ENCODE data around the gene DOP1B. TPM values are rescaled to one million over a fixed set of nuclear protein-coding genes. Genes with fewer than 3 reads are reported as not detected.

DOP1B gene
- total RNA-seq, 1 donor, result 16.3 TPM

DNA sequence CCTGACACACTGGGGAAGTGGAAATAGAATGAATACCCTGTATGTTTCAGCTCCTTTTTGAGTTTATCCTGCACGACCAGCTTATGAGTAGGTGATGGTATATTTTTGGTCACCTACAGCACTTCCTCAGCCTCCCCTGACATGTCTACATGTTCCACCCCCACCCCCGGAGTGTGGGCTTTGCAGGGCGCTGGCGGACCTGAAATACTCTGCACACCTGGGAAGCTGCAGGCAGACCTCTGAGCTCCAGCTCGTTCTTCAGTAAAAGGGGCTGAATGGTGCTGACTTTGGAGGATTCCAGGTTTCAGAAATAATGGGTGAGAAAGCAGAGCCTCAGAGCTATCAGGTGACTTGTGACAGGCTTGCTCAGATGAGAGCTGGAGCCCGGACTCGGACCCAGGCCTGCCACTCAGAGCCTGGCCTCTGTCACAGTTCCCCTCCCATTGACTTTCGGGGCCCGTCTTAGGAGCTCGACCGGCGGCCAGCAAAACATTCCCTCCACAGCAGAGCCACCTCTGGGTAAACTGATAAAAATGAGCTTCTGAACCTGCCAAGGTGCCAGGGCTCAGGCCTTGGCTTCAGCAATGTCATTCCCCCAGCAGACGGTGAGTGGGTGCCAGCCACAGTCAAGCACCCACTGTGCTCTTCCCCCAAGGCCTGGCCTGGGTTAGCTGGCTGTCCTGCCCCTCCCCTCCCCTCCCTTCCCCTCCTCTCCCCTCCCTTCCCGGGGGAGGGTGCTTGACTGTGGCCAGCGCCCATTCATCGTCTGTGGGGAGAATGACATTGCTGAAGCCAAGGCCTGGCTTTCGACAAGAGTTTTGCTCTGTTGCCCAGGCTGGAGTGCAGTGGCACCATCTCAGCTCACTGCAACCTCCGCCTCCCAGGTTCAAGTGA lies 30.1 kb downstream of the DOP1B start:
- H3K79me2 ChIP-seq (ENCODE audit: insufficient read depth, low read length), result no peaks in the 10 kb centered on the region
- TF ChIP-seq, protein P1, sequence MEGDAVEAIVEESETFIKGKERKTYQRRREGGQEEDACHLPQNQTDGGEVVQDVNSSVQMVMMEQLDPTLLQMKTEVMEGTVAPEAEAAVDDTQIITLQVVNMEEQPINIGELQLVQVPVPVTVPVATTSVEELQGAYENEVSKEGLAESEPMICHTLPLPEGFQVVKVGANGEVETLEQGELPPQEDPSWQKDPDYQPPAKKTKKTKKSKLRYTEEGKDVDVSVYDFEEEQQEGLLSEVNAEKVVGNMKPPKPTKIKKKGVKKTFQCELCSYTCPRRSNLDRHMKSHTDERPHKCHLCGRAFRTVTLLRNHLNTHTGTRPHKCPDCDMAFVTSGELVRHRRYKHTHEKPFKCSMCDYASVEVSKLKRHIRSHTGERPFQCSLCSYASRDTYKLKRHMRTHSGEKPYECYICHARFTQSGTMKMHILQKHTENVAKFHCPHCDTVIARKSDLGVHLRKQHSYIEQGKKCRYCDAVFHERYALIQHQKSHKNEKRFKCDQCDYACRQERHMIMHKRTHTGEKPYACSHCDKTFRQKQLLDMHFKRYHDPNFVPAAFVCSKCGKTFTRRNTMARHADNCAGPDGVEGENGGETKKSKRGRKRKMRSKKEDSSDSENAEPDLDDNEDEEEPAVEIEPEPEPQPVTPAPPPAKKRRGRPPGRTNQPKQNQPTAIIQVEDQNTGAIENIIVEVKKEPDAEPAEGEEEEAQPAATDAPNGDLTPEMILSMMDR (IDR thresholded peaks at IDR 0.05; ENCODE audit: extremely low read depth, low read depth, low read length), result no peak
- no peaks in the 10 kb centered on the region for H3K27me3 ChIP-seq (ENCODE audit: insufficient read depth, low read length)
- H3K4me3 ChIP-seq (ENCODE audit: insufficient read depth, low read length), result no peak overlapping the region
- H3K4me2 ChIP-seq (ENCODE audit: insufficient read depth, low read length), result no peak overlapping the region
- no peak overlapping the region for H3K27ac ChIP-seq (ENCODE audit: low read depth, low read length)
- no peaks in the 10 kb centered on the region for H3K9me3 ChIP-seq (ENCODE audit: low read depth, low read length)
- H3K4me1 ChIP-seq (ENCODE audit: insufficient read depth, low read length), result peaks cover 5% of the 10 kb centered on the region
- DNase-seq (ENCODE audit: insufficient read length, low spot score, missing footprints), result no peak
- no peak overlapping the region for H2AFZ ChIP-seq (ENCODE audit: low read length)
- H4K20me1 ChIP-seq (ENCODE audit: insufficient read depth, low read length), result peaks cover 8% of the 10 kb centered on the region
- H3K36me3 ChIP-seq (ENCODE audit: insufficient read depth, low read length), result peaks cover 13% of the 10 kb centered on the region

DNA sequence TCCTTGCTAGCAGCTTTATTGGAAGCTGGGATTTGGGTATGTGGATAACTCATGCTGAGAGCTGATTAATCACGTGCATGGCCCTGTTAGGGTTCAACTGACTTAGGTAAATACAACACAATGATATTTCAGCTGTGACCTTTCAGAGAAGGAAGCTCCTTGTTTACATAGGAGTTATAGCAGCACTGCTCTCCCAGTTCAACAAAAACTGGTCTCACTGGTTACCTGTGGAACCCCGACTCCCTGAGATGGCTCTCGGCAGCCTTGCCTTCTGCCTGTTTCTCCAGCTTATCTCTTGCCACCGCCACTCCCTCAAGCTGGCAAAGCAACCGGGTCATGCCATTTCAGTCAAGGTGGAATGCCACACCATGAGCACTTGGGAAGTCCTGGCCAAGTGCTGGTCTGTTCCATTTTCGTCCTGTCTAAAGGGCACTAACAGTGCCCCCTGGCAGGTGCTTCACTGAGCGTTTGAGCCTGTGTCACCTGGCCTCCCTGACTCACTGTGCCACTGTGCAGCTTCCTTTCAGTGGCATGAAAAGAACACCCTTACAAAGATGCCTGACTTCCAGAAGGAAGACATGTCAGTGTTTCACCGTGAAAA lies 31.6 kb downstream of the DOP1B start:
- H3K27ac ChIP-seq (ENCODE audit: low read depth, low read length), result no peak overlapping the region
- no peaks in the 10 kb centered on the region for H3K79me2 ChIP-seq (ENCODE audit: insufficient read depth, low read length)

DNA sequence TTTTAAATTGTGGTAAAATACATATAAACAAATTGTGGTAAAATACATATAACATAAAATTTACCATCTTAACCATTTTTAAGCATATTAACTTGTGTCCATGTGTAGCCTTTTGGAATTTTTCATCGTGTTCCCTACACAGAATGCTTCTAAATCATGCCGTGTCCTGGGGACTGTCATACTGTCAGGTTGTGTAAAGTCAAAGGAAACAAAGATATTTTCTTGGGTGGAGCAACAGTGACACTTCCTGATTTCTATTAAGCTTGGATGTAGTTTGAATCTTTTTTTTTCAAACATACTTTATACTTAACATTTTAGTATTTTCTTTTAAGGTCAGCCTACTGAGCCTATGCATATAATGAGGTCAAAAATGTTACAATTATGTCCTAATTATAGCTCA lies 32.3 kb downstream of the DOP1B start:
- Histone ChIP-seq H3K4me1 (ENCODE audit: insufficient read depth, low read length) (peaks cover 2% of the 10 kb centered on the region), H3K9me3 (ENCODE audit: low read depth, low read length) (no peaks in the 10 kb centered on the region), H3K27me3 (ENCODE audit: insufficient read depth, low read length) (no peaks in the 10 kb centered on the region), H4K20me1 (ENCODE audit: insufficient read depth, low read length) (peaks cover 5% of the 10 kb centered on the region), H3K4me3 (ENCODE audit: insufficient read depth, low read length) (no peak overlapping the region), H3K36me3 (ENCODE audit: insufficient read depth, low read length) (peaks cover 13% of the 10 kb centered on the region), H2AFZ (ENCODE audit: low read length) (no peak overlapping the region), H3K4me2 (ENCODE audit: insufficient read depth, low read length) (no peak overlapping the region), H3K27ac (ENCODE audit: low read depth, low read length) (no peak overlapping the region), H3K79me2 (ENCODE audit: insufficient read depth, low read length) (no peaks in the 10 kb centered on the region)
- TF ChIP-seq, protein P1 (IDR thresholded peaks at IDR 0.05; ENCODE audit: extremely low read depth, low read depth, low read length), result no peak
- no peak for DNase-seq (ENCODE audit: insufficient read length, low spot score, missing footprints)

More for the DNA sequence above, 31.6 kb downstream of the DOP1B start:
- TF ChIP-seq, protein P1 (IDR thresholded peaks at IDR 0.05; ENCODE audit: extremely low read depth, low read depth, low read length), result no peak
- no peak overlapping the region for H3K4me2 ChIP-seq (ENCODE audit: insufficient read depth, low read length)
- no peak overlapping the region for H2AFZ ChIP-seq (ENCODE audit: low read length)
- H3K36me3 ChIP-seq (ENCODE audit: insufficient read depth, low read length), result peaks cover 13% of the 10 kb centered on the region
- H4K20me1 ChIP-seq (ENCODE audit: insufficient read depth, low read length), result peaks cover 8% of the 10 kb centered on the region
- no peak overlapping the region for H3K4me3 ChIP-seq (ENCODE audit: insufficient read depth, low read length)
- DNase-seq (ENCODE audit: insufficient read length, low spot score, missing footprints), result no peak
- H3K4me1 ChIP-seq (ENCODE audit: insufficient read depth, low read length), result peaks cover 5% of the 10 kb centered on the region
- no peaks in the 10 kb centered on the region for H3K9me3 ChIP-seq (ENCODE audit: low read depth, low read length)
- no peaks in the 10 kb centered on the region for H3K27me3 ChIP-seq (ENCODE audit: insufficient read depth, low read length)

DNA sequence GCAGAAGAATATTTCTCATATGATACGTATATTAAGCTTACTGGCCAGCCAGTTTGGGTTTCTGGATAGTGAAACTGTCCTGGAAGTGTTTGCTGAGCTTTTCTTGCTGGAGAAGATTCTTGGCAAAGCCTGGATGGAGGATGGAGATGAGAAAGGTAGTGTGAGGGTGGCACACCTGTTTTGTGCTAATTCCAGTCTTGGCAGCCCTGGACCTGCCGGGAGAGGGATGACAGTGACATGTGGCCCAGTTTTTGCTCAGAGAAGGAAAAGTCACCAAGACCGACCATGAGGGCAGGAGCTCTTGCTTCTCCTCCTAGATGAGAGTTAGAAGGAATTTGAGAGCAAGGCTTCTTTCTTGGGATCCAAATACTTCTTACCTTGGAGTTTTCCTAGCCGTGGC lies 34.1 kb downstream of the DOP1B start:
- peaks cover 2% of the 10 kb centered on the region for H3K4me1 ChIP-seq (ENCODE audit: insufficient read depth, low read length)
- H3K4me2 ChIP-seq (ENCODE audit: insufficient read depth, low read length), result no peak overlapping the region
- no peak overlapping the region for H3K27ac ChIP-seq (ENCODE audit: low read depth, low read length)
- no peak for DNase-seq (ENCODE audit: insufficient read length, low spot score, missing footprints)
- no peaks in the 10 kb centered on the region for H3K9me3 ChIP-seq (ENCODE audit: low read depth, low read length)
- no peaks in the 10 kb centered on the region for H3K27me3 ChIP-seq (ENCODE audit: insufficient read depth, low read length)
- peaks cover 5% of the 10 kb centered on the region for H4K20me1 ChIP-seq (ENCODE audit: insufficient read depth, low read length)
- no peaks in the 10 kb centered on the region for H3K79me2 ChIP-seq (ENCODE audit: insufficient read depth, low read length)
- no peak overlapping the region for H2AFZ ChIP-seq (ENCODE audit: low read length)
- TF ChIP-seq, protein P1 (IDR thresholded peaks at IDR 0.05; ENCODE audit: extremely low read depth, low read depth, low read length), result no peak
- peaks cover 6% of the 10 kb centered on the region for H3K36me3 ChIP-seq (ENCODE audit: insufficient read depth, low read length)
- no peak overlapping the region for H3K4me3 ChIP-seq (ENCODE audit: insufficient read depth, low read length)
